MM.1S (cell line): ENCODE results near the gene PLXND1.

Experiments used
- EZH2phosphoT487 ChIP-seq: fragments of 300-600 bp; sonication (generic); IDR thresholded peaks from 2 replicates; pipeline ENCODE4 v1.6.1; 2018; ENCODE audit warnings: antibody characterized with exemption, low read length
- TF ChIP-seq, protein P1 (sequence below): fragments of 300-600 bp; sonication (generic); IDR thresholded peaks from 2 replicates; pipeline ENCODE4 v1.5.1; 2016; ENCODE audit warnings: antibody characterized with exemption, low read length, mixed read lengths

DNA sequence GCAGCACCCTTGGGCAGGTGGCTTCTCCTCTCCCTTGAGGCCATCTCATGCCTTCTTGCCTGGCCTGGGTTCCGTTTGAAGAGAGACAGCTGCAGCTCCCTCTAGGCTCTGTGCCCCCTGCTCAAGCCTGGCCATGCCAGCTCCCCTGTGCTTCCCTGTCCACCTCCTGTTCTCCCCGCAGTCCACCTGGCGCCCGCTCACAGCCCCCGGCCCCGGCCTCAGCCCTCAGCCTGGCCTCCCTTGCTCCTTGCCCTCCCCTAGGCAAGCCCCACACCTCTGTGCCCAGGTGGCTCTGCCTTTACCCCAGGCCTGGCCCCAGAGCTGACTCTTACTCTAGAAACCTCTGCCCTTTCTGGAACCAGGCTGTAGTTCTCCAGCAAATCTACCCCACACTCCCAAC is 91.9 kb downstream of the PLXND1 start:
- TF ChIP-seq, protein P1, sequence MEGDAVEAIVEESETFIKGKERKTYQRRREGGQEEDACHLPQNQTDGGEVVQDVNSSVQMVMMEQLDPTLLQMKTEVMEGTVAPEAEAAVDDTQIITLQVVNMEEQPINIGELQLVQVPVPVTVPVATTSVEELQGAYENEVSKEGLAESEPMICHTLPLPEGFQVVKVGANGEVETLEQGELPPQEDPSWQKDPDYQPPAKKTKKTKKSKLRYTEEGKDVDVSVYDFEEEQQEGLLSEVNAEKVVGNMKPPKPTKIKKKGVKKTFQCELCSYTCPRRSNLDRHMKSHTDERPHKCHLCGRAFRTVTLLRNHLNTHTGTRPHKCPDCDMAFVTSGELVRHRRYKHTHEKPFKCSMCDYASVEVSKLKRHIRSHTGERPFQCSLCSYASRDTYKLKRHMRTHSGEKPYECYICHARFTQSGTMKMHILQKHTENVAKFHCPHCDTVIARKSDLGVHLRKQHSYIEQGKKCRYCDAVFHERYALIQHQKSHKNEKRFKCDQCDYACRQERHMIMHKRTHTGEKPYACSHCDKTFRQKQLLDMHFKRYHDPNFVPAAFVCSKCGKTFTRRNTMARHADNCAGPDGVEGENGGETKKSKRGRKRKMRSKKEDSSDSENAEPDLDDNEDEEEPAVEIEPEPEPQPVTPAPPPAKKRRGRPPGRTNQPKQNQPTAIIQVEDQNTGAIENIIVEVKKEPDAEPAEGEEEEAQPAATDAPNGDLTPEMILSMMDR, result no peak
- no peak for TF ChIP-seq EZH2phosphoT487
